Measurements from ENCODE around the gene NSMCE1.

The NSMCE1 gene

DNA sequence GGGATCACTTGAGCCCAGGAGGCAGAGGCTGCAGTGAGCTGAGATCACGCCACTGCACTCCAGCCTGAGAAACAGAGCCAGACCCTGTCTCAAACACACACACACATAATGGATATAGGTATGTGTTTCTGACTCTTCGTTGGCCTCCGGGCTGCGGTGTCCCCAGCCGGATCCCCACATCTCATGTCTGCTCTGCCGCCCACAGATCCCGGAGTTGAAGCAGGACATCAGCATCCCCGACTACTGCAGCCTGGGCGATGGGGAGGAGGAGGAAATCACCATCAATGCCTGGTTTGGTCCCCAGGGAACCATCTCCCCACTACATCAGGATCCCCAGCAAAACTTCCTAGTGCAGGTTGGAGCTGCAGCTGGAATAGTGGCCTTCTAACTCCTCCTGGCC lies 49.8 kb downstream of the NSMCE1 start:
- no peak for TF ChIP-seq ZFP3 (CRISPR knock-in tag; IDR thresholded peaks at IDR 0.05)
- TF ChIP-seq GLIS3 (CRISPR knock-in tag; IDR thresholded peaks at IDR 0.05), result no peak
- TF ChIP-seq BACH2 (CRISPR knock-in tag; IDR thresholded peaks at IDR 0.05; ENCODE audit: borderline replicate concordance), result no peak
- ATAC-seq, result no peak

DNA sequence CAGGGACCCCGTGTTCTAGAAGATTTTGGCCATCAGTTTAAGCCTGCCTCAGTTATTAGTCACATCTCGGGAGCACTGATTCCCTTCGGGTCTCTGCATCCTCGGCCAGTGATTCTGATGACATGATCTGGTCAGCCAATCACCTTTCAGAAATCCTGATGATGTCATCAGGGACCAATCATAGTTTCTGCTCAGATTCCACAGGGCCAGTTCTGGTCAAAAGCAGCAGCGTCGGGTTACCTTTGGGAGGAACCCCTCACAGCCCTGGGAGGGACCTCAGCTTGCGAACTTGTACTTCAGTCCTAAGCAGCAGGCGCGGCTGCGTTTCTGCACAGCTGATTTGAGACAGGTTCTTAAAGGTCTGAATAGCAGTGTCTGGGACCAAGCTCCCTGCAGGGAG lies 51.3 kb downstream of the NSMCE1 start:
- ATAC-seq, result peak; percentile 77
- TF ChIP-seq GLIS3 (CRISPR knock-in tag; IDR thresholded peaks at IDR 0.05) (no peak), ZFP3 (CRISPR knock-in tag; IDR thresholded peaks at IDR 0.05) (no peak), TOX (CRISPR knock-in tag; IDR thresholded peaks at IDR 0.05; ENCODE audit: borderline replicate concordance) (no peak), TSHZ2 (CRISPR knock-in tag; IDR thresholded peaks at IDR 0.05) (no peak), TCF4 (CRISPR knock-in tag; IDR thresholded peaks at IDR 0.05; ENCODE audit: borderline replicate concordance) (no peak)
- TF ChIP-seq, protein P1, sequence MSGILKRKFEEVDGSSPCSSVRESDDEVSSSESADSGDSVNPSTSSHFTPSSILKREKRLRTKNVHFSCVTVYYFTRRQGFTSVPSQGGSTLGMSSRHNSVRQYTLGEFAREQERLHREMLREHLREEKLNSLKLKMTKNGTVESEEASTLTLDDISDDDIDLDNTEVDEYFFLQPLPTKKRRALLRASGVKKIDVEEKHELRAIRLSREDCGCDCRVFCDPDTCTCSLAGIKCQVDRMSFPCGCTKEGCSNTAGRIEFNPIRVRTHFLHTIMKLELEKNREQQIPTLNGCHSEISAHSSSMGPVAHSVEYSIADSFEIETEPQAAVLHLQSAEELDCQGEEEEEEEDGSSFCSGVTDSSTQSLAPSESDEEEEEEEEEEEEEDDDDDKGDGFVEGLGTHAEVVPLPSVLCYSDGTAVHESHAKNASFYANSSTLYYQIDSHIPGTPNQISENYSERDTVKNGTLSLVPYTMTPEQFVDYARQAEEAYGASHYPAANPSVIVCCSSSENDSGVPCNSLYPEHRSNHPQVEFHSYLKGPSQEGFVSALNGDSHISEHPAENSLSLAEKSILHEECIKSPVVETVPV (CRISPR knock-in tag; IDR thresholded peaks at IDR 0.05), result no peak
- TF ChIP-seq, protein P2, sequence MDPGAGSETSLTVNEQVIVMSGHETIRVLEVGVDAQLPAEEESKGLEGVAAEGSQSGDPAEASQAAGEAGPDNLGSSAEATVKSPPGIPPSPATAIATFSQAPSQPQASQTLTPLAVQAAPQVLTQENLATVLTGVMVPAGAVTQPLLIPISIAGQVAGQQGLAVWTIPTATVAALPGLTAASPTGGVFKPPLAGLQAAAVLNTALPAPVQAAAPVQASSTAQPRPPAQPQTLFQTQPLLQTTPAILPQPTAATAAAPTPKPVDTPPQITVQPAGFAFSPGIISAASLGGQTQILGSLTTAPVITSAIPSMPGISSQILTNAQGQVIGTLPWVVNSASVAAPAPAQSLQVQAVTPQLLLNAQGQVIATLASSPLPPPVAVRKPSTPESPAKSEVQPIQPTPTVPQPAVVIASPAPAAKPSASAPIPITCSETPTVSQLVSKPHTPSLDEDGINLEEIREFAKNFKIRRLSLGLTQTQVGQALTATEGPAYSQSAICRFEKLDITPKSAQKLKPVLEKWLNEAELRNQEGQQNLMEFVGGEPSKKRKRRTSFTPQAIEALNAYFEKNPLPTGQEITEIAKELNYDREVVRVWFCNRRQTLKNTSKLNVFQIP (CRISPR knock-in tag; IDR thresholded peaks at IDR 0.05; ENCODE audit: borderline replicate concordance, low read depth), result no peak

DNA sequence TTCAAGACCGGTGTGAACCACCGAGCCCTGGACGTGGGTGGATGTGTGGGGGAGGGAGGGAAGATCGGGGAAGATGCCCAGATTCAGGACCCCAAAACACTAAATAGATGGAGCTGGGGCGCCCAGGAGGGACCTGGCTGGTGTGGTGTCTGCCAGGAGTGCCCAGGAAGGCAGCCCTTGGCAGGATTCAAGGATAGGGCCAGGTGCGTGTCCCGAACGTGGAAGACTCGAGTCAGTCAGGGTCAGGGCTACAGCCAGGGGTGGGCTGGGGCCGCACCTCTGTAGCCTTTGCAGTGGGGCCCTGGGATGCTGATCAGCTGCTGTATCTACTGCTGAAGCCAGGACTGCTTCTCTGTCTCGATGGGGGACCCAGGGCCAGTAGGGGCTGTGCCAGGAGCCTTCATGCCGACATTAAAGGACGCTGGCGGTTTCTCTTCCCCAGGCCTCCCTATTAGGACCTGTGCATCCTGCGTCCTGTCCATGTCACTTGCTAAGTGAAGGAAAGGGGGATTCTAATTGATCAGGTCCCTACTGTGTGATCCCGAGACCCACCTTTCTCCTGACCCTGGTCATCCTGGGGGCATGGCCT lies 52.2 kb downstream of the NSMCE1 start:
- no peak for ATAC-seq
- TF ChIP-seq ZNF565 (CRISPR knock-in tag; conservative IDR thresholded peaks at IDR 0.05; ENCODE audit: low read depth) (no peak), ZFP30 (CRISPR knock-in tag; IDR thresholded peaks at IDR 0.05) (no peak), CSDC2 (CRISPR knock-in tag; IDR thresholded peaks at IDR 0.05) (no peak), OSR1 (CRISPR knock-in tag; IDR thresholded peaks at IDR 0.05) (no peak)

- no peak for TF ChIP-seq OSR1 (CRISPR knock-in tag; IDR thresholded peaks at IDR 0.05)
- TF ChIP-seq ZNF565 (CRISPR knock-in tag; conservative IDR thresholded peaks at IDR 0.05; ENCODE audit: low read depth), result no peak
- no peak for TF ChIP-seq ESRRG (CRISPR knock-in tag; IDR thresholded peaks at IDR 0.05)
- no peak for TF ChIP-seq ISL1 (CRISPR knock-in tag; IDR thresholded peaks at IDR 0.05)
- TF ChIP-seq RARB (CRISPR knock-in tag; IDR thresholded peaks at IDR 0.05), result no peak
- no peak for TF ChIP-seq PPARA (CRISPR knock-in tag; IDR thresholded peaks at IDR 0.05; ENCODE audit: borderline replicate concordance)
- TF ChIP-seq ZC3H10 (CRISPR knock-in tag; IDR thresholded peaks at IDR 0.05), result no peak
- no peak for TF ChIP-seq ZNF70 (CRISPR knock-in tag; IDR thresholded peaks at IDR 0.05)
- no peak for TF ChIP-seq ZNF8 (CRISPR knock-in tag; IDR thresholded peaks at IDR 0.05)
Observed at GRCh38 chr16:27215660-27216059, 52.9 kb downstream of the NSMCE1 start.

GRCh38 chr16:27214084-27214961 lies 54.2 kb downstream of the NSMCE1 start:
- no peak for ATAC-seq
- TF ChIP-seq BACH2 (CRISPR knock-in tag; IDR thresholded peaks at IDR 0.05; ENCODE audit: borderline replicate concordance), result no peak
- TF ChIP-seq RARB (CRISPR knock-in tag; IDR thresholded peaks at IDR 0.05), result no peak
- TF ChIP-seq CREB5 (CRISPR knock-in tag; IDR thresholded peaks at IDR 0.05; ENCODE audit: low read depth), result no peak
- no peak for TF ChIP-seq GLIS3 (CRISPR knock-in tag; IDR thresholded peaks at IDR 0.05)
- no peak for TF ChIP-seq ARNTL (CRISPR knock-in tag; IDR thresholded peaks at IDR 0.05; ENCODE audit: borderline replicate concordance, low read depth)
- TF ChIP-seq ZC3H10 (CRISPR knock-in tag; IDR thresholded peaks at IDR 0.05), result no peak
- no peak for TF ChIP-seq TOX (CRISPR knock-in tag; IDR thresholded peaks at IDR 0.05; ENCODE audit: borderline replicate concordance)
- no peak for TF ChIP-seq ZFP3 (CRISPR knock-in tag; IDR thresholded peaks at IDR 0.05)
- no peak for TF ChIP-seq ZFP30 (CRISPR knock-in tag; IDR thresholded peaks at IDR 0.05)
- TF ChIP-seq ZNF8 (CRISPR knock-in tag; IDR thresholded peaks at IDR 0.05), result no peak
- TF ChIP-seq, protein P3, sequence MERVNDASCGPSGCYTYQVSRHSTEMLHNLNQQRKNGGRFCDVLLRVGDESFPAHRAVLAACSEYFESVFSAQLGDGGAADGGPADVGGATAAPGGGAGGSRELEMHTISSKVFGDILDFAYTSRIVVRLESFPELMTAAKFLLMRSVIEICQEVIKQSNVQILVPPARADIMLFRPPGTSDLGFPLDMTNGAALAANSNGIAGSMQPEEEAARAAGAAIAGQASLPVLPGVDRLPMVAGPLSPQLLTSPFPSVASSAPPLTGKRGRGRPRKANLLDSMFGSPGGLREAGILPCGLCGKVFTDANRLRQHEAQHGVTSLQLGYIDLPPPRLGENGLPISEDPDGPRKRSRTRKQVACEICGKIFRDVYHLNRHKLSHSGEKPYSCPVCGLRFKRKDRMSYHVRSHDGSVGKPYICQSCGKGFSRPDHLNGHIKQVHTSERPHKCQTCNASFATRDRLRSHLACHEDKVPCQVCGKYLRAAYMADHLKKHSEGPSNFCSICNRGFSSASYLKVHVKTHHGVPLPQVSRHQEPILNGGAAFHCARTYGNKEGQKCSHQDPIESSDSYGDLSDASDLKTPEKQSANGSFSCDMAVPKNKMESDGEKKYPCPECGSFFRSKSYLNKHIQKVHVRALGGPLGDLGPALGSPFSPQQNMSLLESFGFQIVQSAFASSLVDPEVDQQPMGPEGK (CRISPR knock-in tag; IDR thresholded peaks at IDR 0.05; ENCODE audit: borderline replicate concordance), result no peak
- TF ChIP-seq CSDC2 (CRISPR knock-in tag; IDR thresholded peaks at IDR 0.05), result no peak

More at GRCh38 chr16:27215660-27216059, 52.9 kb downstream of the NSMCE1 start:
- no peak for ATAC-seq

Measured in SK-N-SH treated with all-trans-retinoic acid at 6 μM for 48 hours (cell line).